ENCODE results near the gene WDR83.
"Not testable (repeated sequence)": the region's sequence is repeated elsewhere in the genome, so short reads cannot be mapped to it uniquely, and the experiment has no call there.

The WDR83 gene

GRCh38 chr19:12666265-12667048 lies at the start of gene WDR83, which contains the start of gene MAN2B1:
WDR83 (plus strand) TSS chr19:12666807; CDS start chr19:12669791, 2,984 bp downstream.
MAN2B1 (minus strand) TSS chr19:12666742; CDS start chr19:12666701, 41 bp downstream.
- DNase-seq (ENCODE audit: low read depth in 2 of 2): peak; percentile 47 to 77

- DNase-seq (ENCODE audit: low read depth in 2 of 2): no peak
Measured at GRCh38 chr19:12617646-12618045, 49.0 kb upstream of the WDR83 start.

DNA sequence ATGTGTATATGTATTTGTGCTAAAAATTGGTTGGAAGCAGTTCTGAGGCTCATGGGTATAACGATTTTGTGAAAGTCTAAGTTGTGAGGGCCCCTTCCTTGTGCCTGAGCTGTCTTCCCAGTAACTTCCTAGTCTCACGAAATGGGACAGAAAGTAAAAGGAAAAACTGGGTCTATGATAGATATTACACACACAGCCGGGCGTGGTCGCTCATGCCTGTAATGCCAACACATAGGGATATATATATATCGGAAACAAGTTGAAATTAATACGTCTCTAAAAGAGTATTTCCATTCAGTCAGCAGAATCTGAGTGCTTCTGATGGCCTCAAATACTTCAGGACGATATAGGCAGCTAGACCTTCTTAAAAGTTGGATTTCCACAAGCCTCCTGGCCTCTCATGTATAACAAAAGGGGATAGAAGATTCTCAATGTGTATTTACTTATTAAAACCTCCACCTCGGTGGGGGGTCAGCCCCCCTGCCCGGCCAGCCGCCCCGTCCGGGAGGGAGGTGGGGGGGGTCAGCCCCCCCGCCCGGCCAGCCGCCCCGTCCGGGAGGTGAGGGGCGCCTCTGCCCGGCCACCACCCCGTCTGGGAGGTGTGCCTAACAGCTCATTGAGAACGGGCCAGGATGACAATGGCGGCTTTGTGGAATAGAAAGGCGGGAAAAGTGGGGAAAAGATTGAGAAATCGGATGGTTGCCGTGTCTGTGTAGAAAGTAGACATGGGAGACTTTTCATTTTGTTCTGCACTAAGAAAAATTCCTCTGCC lies 45.2 kb upstream of the WDR83 start:
- not testable (repeated sequence) for DNase-seq (ENCODE audit: low read depth in 2 of 2)

DNA sequence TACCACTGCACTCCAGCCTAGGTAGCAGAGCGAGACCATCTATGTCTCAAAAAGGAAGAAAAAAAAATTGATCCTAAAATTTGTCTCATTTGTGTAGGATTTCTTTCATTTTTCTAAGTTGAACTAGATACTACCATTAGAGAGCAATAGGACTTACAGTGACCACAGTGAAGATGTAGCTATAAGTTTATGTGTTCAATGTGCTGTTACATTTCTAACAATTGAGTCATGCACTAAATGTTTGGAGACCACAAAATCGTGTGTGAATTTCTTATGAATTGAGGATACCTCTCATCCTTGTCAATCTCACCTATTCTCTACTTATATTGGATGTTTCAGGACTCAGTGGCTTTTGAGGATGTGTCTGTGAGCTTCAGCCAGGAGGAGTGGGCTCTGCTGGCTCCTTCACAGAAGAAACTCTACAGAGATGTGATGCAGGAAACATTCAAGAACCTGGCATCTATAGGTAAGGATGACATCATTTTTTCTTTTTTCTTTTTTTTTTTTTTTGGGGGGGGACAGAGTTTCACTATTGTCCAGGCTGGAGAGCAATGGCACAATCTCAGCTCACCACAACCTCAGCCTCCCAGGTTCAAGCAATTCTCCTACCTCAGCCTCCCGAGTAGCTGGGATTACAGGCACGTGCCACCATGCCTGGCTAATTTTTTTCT lies 43.1 kb upstream of the WDR83 start:
- no peak for DNase-seq (ENCODE audit: low read depth in 2 of 2)

- DNase-seq (ENCODE audit: low read depth in 2 of 2): no peak
Measured at GRCh38 chr19:12626958-12627357, 39.6 kb upstream of the WDR83 start.

GRCh38 chr19:12628040-12629022 lies 38.3 kb upstream of the WDR83 start:
- no peak for DNase-seq (ENCODE audit: low read depth in 2 of 2)

DNA sequence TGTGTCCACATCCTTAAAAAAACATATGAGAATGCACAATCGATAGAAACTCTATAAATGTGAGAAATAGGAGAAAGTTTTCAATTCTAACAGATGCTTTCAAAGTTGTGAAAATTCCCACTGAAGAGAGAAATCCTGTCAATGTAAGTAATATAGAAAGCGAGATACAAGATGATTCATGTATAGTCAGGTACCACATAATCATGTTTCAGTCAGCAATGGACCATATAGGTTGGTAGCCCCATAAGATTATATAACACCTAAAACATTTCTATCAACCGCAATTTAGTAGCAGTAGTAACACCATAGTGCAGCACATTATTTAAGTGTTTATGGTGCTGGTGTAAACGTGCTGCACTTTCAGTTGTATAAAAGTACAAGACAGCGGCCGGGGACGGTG lies 37.4 kb upstream of the WDR83 start:
- DNase-seq (ENCODE audit: low read depth in 2 of 2): no peak

GRCh38 chr19:12636631-12637030 lies 30.0 kb upstream of the WDR83 start:
- DNase-seq (ENCODE audit: low read depth in 2 of 2): no peak

GRCh38 chr19:12638611-12639182 lies 27.9 kb upstream of the WDR83 start:
- DNase-seq (ENCODE audit: low read depth in 2 of 2): no peak

DNA sequence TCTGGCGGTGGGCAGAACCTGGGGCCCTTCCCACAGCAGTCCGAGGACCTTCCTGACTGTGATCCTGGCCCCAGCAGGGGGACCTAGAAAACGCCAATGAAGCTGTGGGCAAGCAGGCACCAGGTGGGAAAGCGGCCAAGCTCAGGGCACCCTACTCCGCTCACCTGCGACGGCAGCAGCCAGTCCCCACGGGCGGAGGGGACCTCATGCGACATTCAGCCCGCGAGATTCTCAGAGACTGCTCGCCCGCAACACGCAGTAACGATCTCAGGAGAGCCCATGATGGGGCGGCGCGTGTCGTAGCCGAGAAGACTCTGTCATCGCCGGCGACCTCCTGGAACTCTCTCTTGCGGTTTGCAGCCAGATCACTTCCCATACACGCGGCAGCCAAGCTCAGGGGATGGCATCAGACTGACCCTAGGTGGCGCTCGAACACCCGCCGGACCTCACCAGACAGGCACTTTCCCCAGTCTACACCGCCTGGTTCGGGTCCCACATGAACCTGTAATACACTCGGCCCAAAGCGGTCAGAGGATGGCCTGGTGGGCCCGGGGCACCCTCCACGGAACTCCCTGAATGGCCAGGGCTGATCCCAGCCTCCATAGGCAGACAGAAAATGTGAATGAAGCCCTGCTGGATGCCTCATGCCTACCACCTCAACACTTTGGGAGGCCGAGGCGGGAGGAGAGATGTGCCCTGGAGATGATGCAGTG lies 26.6 kb upstream of the WDR83 start:
- DNase-seq (ENCODE audit: low read depth in 2 of 2): peak; percentile 82 to 84

DNA sequence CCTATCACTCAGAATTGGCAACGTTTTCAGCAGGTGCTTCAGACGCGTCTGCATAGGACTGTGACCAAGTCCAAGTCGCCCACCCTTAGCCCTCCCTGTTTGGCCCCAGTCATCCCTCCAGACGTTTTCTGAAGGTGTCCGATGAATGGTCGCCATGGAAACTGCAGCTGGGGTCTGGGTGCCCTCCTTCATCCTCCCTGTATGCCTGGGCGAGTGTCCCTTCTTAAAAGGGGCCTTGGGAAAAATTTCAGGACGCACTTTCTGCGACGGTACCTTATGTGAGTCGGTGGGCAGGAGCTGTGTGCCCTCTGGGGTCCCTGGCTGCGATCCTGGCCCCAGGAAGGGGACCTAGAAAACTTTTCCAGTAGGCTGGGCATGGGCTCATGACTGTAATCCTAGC lies 25.2 kb upstream of the WDR83 start:
- no peak for DNase-seq (ENCODE audit: low read depth in 2 of 2)

- DNase-seq (ENCODE audit: low read depth in 2 of 2): no peak
Measured at GRCh38 chr19:12642506-12642905, 24.1 kb upstream of the WDR83 start.

- DNase-seq (ENCODE audit: low read depth in 2 of 2): not testable (repeated sequence)
Measured at GRCh38 chr19:12643716-12644115, 22.9 kb upstream of the WDR83 start.

DNA sequence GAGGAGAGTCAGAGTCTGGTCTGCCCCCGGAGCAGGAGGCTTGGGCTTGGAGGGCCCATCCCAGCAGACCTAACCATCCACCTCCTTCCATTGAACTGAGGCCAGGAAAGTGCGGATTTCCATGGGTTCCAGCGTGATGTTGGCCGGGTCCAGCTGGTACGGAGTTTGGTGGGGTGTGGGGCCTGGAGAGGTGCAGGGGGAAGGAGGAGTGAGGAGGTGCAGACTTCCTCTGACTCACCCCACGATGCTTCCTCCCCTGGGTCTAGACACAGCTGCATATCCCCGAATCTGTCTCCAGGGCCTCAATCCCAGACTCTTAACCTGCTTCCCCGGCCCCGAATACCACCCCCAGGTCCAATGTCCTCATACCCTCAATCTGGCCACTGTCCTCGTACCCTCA lies 20.1 kb upstream of the WDR83 start:
- DNase-seq (ENCODE audit: low read depth in 2 of 2): no peak

GRCh38 chr19:12647047-12647446 lies 19.6 kb upstream of the WDR83 start:
- no peak for DNase-seq (ENCODE audit: low read depth in 2 of 2)

- no peak for DNase-seq (ENCODE audit: low read depth in 2 of 2)
Measured at GRCh38 chr19:12647490-12648071, 19.0 kb upstream of the WDR83 start.

- DNase-seq (ENCODE audit: low read depth in 2 of 2): no peak
Measured at GRCh38 chr19:12648088-12648487, 18.5 kb upstream of the WDR83 start.

DNA sequence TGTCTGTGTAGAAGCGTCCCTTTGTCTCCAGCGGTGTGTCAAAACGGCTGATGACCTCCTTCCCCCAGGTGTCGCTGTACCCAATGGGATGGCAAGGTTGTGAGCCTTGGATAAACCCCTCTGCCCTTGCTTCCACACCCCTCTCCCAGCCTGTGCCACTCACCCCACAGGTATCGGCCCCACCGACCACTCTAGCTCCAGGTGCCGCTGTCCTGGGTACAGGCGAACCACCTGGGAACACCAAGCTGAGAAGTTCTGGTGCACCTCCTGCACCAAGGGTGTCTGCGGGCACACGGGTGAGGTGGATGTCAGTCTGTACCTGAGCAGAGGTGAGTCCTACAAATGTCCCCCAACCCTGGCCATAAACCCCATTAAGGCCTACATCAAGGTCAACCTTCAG lies 16.7 kb upstream of the WDR83 start:
- DNase-seq (ENCODE audit: low read depth in 2 of 2): no peak

GRCh38 chr19:12652219-12652618 lies 14.4 kb upstream of the WDR83 start:
- no peak for DNase-seq (ENCODE audit: low read depth in 2 of 2)

GRCh38 chr19:12655546-12655945 lies 11.1 kb upstream of the WDR83 start:
- no peak for DNase-seq (ENCODE audit: low read depth in 2 of 2)

All from stimulated activated CD8-positive, alpha-beta memory T cell treated with anti-CD3 and anti-CD28 coated beads, Interleukin-7, amount 100 ng/mL, for 4 hours (primary cell).